ENCODE results near the gene FBXL20. TPM values are rescaled to one million over a fixed set of nuclear protein-coding genes. Genes with fewer than 3 reads are reported as not detected.

The FBXL20 gene
- total and polyA plus RNA-seq, 4 donors, result 3.2 to 31.7 (median 11.5) TPM

GRCh38 chr17:39306509-39307212 is 94.8 kb downstream of the FBXL20 start:
- ATAC-seq (ENCODE audit: insufficient read depth, low FRiP score), result no peak
- H3K4me3 ChIP-seq, result no peak overlapping the region
- H3K9ac ChIP-seq (ENCODE audit: insufficient read depth in 1 of 2, low read length in 2 of 2), result peak overlapping the region in 1 of 2 donors; percentile 62
- no peaks in the 10 kb centered on the region for H3K9me3 ChIP-seq (ENCODE audit: control insufficient read depth in 4 of 4, insufficient read depth in 3 of 4, low read length in 3 of 4)
- H3K4me1 ChIP-seq (ENCODE audit: control insufficient read depth in 5 of 5, insufficient read depth in 5 of 5, low read length in 5 of 5), result peaks cover 0 to 7% (median 6%) of the 10 kb centered on the region in 5 donors
- H3K27me3 ChIP-seq (ENCODE audit: control insufficient read depth in 3 of 3, insufficient read depth in 3 of 3, low read length in 2 of 3), result no peaks in the 10 kb centered on the region
- no peak for TF ChIP-seq CTCF (IDR thresholded peaks at IDR 0.05; ENCODE audit: control extremely low read depth, extremely low read depth)
- 71 to 74% methylated on average over 3 of the region's 3 CpGs for WGBS, 2 donors
- no peak overlapping the region for H3K27ac ChIP-seq (ENCODE audit: low read depth in 1 of 2, low read length in 1 of 2)
- peaks cover 2 to 5% (median 4%) of the 10 kb centered on the region in 4 donors for H3K36me3 ChIP-seq (ENCODE audit: control insufficient read depth in 4 of 4, insufficient read depth in 4 of 4, low read length in 4 of 4)
- DNase-seq, result peak in 2 of 3 donors; percentile 16 to 32

GRCh38 chr17:39305978-39306377 is 95.4 kb downstream of the FBXL20 start:
- Histone ChIP-seq H3K36me3 (ENCODE audit: control insufficient read depth in 4 of 4, insufficient read depth in 4 of 4, low read length in 4 of 4) (peaks cover 2 to 7% (median 4%) of the 10 kb centered on the region in 4 donors), H3K9ac (ENCODE audit: insufficient read depth in 1 of 2, low read length in 2 of 2) (no peak overlapping the region), H3K4me1 (ENCODE audit: control insufficient read depth in 5 of 5, insufficient read depth in 5 of 5, low read length in 5 of 5) (peaks cover 0 to 7% (median 6%) of the 10 kb centered on the region in 5 donors), H3K4me3 (no peak overlapping the region), H3K27ac (ENCODE audit: low read depth in 1 of 2, low read length in 1 of 2) (no peak overlapping the region), H3K27me3 (ENCODE audit: control insufficient read depth in 3 of 3, insufficient read depth in 3 of 3, low read length in 2 of 3) (no peaks in the 10 kb centered on the region), H3K9me3 (ENCODE audit: control insufficient read depth in 4 of 4, insufficient read depth in 3 of 4, low read length in 3 of 4) (no peaks in the 10 kb centered on the region)
- WGBS, 2 donors, result 81 to 99% methylated on average over 7 of the region's 7 CpGs
- no peak for TF ChIP-seq CTCF (IDR thresholded peaks at IDR 0.05; ENCODE audit: control extremely low read depth, extremely low read depth)
- ATAC-seq (ENCODE audit: insufficient read depth, low FRiP score) (no peak), DNase-seq (no peak)

GRCh38 chr17:39304188-39304587 is 97.2 kb downstream of the FBXL20 start:
- ATAC-seq (ENCODE audit: insufficient read depth, low FRiP score) (no peak), DNase-seq (no peak)
- 97 to 100% methylated on average over 1 of the region's 1 CpG for WGBS, 2 donors
- no peak for TF ChIP-seq CTCF (IDR thresholded peaks at IDR 0.05; ENCODE audit: control extremely low read depth, extremely low read depth)
- no peak overlapping the region for H3K27ac ChIP-seq (ENCODE audit: low read depth in 1 of 2, low read length in 1 of 2)
- H3K4me3 ChIP-seq, result no peak overlapping the region
- H3K27me3 ChIP-seq (ENCODE audit: control insufficient read depth in 3 of 3, insufficient read depth in 3 of 3, low read length in 2 of 3), result no peaks in the 10 kb centered on the region
- no peaks in the 10 kb centered on the region for H3K9me3 ChIP-seq (ENCODE audit: control insufficient read depth in 4 of 4, insufficient read depth in 3 of 4, low read length in 3 of 4)
- H3K4me1 ChIP-seq (ENCODE audit: control insufficient read depth in 5 of 5, insufficient read depth in 5 of 5, low read length in 5 of 5), result peaks cover 0 to 7% (median 6%) of the 10 kb centered on the region in 5 donors
- H3K36me3 ChIP-seq (ENCODE audit: control insufficient read depth in 4 of 4, insufficient read depth in 4 of 4, low read length in 4 of 4), result peaks cover 5 to 8% (median 6%) of the 10 kb centered on the region in 4 donors
- no peak overlapping the region for H3K9ac ChIP-seq (ENCODE audit: insufficient read depth in 1 of 2, low read length in 2 of 2)
